GM19025 (cell line): ENCODE results near the gene GRIA4.

ENCODE experiments used
- ATAC-seq: cut with Tn5 transposase; IDR thresholded peaks from one replicate; pipeline ENCODE4 v1.9.1; 2021; ENCODE audit warnings: mild to moderate bottlenecking, low read depth, moderate library complexity; ENCODE audit not compliant: unreplicated experiment

The GRIA4 gene

DNA sequence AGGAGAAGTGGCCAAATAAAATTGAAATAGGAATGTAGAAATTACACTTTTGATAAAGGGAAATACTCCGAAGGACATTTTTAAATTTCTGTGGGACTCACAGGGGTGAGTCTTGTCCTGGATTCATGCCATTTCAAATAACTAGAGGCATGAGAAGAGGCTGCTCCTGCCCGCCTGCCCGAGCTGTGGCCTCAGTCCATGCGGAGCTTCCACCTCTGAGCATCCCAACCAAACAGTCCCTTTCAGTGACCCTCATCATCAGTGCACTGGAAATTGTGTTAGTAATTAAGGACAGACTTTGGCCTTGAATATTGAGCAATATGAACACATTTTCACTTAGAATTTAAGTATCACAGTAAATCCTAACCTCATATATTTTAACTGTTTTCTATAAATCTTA is 25.6 kb downstream of the GRIA4 start:
- ATAC-seq: no peak

DNA sequence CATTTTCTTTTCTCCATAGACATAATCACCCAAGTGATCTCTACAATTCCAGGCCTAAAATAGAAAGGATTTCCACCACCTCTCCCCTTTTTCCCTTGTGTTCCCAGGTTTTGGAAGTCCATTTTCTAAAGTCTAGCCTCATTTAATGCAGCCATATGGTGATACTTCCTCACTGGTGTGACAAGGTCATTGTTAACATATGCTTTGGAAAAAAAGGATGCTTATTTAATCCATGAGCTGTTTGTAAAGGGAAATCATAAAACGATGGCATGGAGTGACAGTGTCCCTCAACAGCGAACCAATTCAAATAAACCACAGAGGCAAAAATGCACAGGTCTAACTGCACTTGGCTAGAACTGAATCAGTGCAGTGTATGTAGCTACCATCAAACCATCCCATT is 26.6 kb downstream of the GRIA4 start:
- ATAC-seq: no peak

- no peak for ATAC-seq
These were observed 29.7 kb downstream of the GRIA4 start for GRCh38 chr11:105639527-105639926.

GRCh38 chr11:105641433-105641832 is 31.6 kb downstream of the GRIA4 start:
- no peak for ATAC-seq

- ATAC-seq: no peak
These were observed 33.0 kb downstream of the GRIA4 start for GRCh38 chr11:105642870-105643269.

- ATAC-seq: no peak
These were observed 35.1 kb downstream of the GRIA4 start for GRCh38 chr11:105644839-105645573.

DNA sequence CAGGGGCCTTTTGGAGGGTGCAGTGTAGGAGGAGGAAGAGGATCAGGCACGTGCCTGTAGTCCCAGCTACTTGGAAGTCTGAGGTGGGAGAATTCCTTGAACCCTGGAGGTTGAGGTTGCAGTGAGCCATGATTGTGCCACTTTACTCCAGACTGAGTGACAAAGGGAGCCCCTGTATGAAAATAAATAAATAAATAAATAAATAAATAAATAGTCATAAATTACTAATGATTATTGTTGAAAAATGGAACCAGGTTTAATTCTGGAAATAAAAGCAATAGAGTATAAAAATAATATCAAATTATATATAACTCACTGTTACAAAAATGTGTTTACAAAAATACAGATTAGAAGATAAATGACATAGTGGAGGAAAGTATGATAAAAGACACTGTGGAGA is 37.9 kb downstream of the GRIA4 start:
- ATAC-seq: no peak

GRCh38 chr11:105648762-105649161 is 38.9 kb downstream of the GRIA4 start:
- no peak for ATAC-seq

DNA sequence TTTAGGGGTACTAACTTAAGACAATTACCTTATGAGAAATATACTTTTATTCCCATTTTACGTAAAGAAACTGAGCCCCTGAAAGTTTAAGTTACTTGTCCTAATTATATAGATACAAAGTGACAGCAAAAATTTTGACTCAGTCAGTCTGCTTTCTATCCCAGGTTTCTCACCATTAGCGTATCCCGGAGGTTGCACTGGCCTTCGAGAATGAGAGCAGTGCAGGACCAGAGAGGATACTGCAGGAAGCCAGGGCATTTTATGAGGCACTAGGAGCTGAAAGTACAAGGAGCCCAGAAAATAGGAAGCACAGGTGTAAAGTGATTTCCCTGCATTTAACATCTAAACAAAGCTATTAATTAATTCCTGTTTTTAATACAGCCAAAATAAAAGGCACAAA is 55.4 kb downstream of the GRIA4 start:
- no peak for ATAC-seq

- no peak for ATAC-seq
These were observed 57.6 kb downstream of the GRIA4 start for GRCh38 chr11:105667441-105667840.

- ATAC-seq: no peak
These were observed 60.9 kb downstream of the GRIA4 start for GRCh38 chr11:105670811-105671210.

GRCh38 chr11:105673089-105673488 is 63.2 kb downstream of the GRIA4 start:
- no peak for ATAC-seq

GRCh38 chr11:105689631-105690030 is 79.8 kb downstream of the GRIA4 start:
- ATAC-seq: no peak

DNA sequence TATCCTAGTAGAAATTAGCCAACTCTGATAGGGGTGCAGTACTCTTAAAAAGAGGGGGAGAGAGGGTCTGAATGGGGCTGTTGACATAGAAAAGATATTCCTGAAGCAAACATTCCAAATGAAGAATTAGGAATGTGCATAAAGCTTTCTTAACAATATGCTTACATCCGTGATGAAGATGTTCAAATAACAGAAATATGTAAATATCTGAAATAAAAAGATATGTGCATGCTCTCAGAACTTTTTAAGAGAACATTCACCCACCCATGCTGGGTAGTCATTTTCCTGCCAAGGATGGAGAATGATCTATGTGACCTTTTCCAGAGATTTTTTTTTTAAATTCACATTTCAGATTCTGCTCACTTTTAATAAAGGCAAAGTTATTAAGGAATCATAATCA is 80.6 kb downstream of the GRIA4 start:
- no peak for ATAC-seq

- no peak for ATAC-seq
These were observed 83.3 kb downstream of the GRIA4 start for GRCh38 chr11:105693075-105693759.

DNA sequence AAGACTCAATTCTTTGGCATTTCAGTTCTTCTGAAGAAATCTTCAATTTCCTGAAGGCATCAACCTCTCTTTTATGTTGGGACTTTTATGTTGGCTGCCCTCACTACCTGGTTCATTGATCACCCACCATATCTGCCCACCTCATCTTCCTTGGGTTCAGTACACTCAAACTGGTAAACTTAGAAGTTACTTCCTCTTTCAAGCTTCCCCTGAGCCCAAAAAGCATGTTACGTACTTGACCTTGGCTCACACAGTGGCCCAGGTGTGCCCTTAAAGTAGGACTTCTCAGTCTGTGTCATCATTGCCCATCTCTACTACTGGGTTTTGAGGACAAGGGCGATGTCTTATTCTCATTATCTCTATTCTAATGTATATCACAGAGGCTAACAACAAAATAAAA is 86.1 kb downstream of the GRIA4 start:
- ATAC-seq: no peak

DNA sequence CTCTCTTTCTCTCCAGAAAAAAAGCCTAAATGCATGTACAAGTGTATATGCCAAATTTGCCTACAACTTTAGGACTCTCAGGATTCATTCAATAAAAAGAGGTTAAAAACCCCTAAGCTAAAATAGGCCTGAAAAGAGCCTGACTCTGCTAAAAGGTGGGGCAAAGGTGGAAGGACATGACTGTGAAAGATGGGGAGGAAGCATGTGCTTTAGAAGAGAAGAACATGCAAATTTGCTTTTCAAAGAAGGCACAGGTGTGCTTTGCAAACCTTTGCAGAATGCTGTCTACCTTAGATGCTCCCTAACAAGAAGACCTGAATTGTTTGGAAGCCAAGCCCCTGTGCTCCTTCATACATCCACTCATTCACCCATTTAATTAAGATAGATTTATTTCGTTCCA is 87.4 kb downstream of the GRIA4 start:
- ATAC-seq: no peak

GRCh38 chr11:105699203-105699602 is 89.3 kb downstream of the GRIA4 start:
- no peak for ATAC-seq

GRCh38 chr11:105700271-105700670 is 90.4 kb downstream of the GRIA4 start:
- no peak for ATAC-seq

- ATAC-seq: no peak
These were observed 91.2 kb downstream of the GRIA4 start for GRCh38 chr11:105701098-105701497.

GRCh38 chr11:105705786-105706530 is 96.1 kb downstream of the GRIA4 start:
- ATAC-seq: no peak

DNA sequence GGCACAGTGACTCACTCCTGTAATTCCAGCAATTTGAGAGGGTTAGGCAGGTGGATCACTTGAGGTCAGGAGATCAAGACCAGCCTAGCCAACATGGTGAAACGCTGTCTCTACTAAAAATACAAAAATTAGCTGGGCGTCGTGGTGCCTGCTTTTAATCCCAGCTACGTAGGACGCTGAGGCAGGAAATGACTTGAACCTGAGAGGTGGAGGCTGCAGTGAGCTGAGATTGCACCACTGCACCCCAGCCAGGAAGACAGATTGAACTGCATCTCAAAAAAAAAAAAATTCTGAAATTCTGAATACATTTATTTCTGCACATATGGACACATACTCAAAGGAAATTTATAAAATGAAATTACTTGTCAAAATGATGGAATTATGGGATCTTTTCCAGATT is 103.2 kb downstream of the GRIA4 start:
- ATAC-seq: no peak
